WTC11 (cell line): Measurements from ENCODE around the gene TCF3.

Source experiments
- ATF3 ChIP-seq: sonication (generic); formaldehyde crosslinking; conservative IDR thresholded peaks from 2 replicates; pipeline ENCODE4 v1.8.1; 2022; ENCODE audit warnings: mild to moderate bottlenecking, missing genetic modification reagents
- FOXP1 ChIP-seq: sonication (generic); formaldehyde crosslinking; IDR thresholded peaks from 2 replicates; pipeline ENCODE4 v1.8.0; 2022; ENCODE audit warnings: missing genetic modification reagents, mild to moderate bottlenecking, moderate library complexity, borderline replicate concordance
- NFE2L1 ChIP-seq: sonication (generic); formaldehyde crosslinking; IDR thresholded peaks from 2 replicates; pipeline ENCODE4 v1.8.1; 2023; ENCODE audit warnings: missing genetic modification reagents
- NR3C1 ChIP-seq: sonication (generic); formaldehyde crosslinking; conservative IDR thresholded peaks from 2 replicates; pipeline ENCODE4 v1.8.1; 2023; ENCODE audit warnings: low read depth, mild to moderate bottlenecking, missing genetic modification reagents
- USF2 ChIP-seq: sonication (generic); formaldehyde crosslinking; IDR thresholded peaks from 2 replicates; pipeline ENCODE4 v1.8.1; 2023; ENCODE audit warnings: mild to moderate bottlenecking, missing genetic modification reagents, moderate library complexity
- ZBTB21 ChIP-seq: sonication (generic); formaldehyde crosslinking; IDR thresholded peaks from 2 replicates; pipeline ENCODE4 v1.8.1; 2023; ENCODE audit warnings: mild to moderate bottlenecking, missing genetic modification reagents, borderline replicate concordance
- ZNF138 ChIP-seq: sonication (generic); formaldehyde crosslinking; conservative IDR thresholded peaks from 2 replicates; pipeline ENCODE4 v1.8.1; 2022; ENCODE audit warnings: mild to moderate bottlenecking, moderate library complexity, missing genetic modification reagents
- ZNF416 ChIP-seq: fragments of 250-450 bp; sonication (Bioruptor Pico); IDR thresholded peaks from 2 replicates; pipeline ENCODE4 v1.9.0; 2021; ENCODE audit warnings: mild to moderate bottlenecking, inconsistent platforms
- TF ChIP-seq, protein P1 (sequence below): fragments of 200-600 bp; IDR thresholded peaks from 2 replicates; pipeline ENCODE4 v1.8.0; 2022; ENCODE audit warnings: antibody characterized with exemption
- TF ChIP-seq, protein P2 (sequence below): sonication (generic); formaldehyde crosslinking; IDR thresholded peaks from 2 replicates; pipeline ENCODE4 v1.8.1; 2022; ENCODE audit warnings: low read depth, missing genetic modification reagents, borderline replicate concordance
- TF ChIP-seq, protein P3 (sequence below): sonication (generic); formaldehyde crosslinking; IDR thresholded peaks from 2 replicates; pipeline ENCODE4 v1.8.0; 2022; ENCODE audit warnings: mild to moderate bottlenecking, missing genetic modification reagents
- TF ChIP-seq, protein P4 (sequence below): sonication (generic); formaldehyde crosslinking; IDR thresholded peaks from 2 replicates; pipeline ENCODE4 v1.8.1; 2022; ENCODE audit warnings: mild to moderate bottlenecking, moderate library complexity, missing genetic modification reagents

DNA sequence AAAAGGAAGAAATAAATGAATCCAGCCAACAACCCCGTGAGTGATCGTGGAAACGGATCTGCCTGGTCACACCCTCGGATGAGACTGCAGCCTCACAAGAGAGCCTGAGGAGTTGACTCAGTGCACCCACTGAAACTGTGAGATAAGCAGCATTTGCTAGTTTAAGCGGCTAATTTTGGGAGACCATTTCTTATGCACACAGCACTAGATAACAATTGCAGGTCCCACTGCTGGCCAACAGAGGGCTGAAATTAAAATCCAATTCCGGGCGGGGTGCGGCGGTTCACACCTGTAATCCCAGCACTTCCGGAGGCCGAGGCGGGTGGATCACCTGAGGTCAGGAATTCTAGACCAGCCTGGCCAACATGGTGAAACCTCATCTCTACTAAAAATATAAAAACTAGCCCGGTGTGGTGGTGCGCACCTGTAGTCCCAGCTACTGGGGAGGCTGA, 50.8 kb downstream of the TCF3 start:
- TF ChIP-seq, protein P1, sequence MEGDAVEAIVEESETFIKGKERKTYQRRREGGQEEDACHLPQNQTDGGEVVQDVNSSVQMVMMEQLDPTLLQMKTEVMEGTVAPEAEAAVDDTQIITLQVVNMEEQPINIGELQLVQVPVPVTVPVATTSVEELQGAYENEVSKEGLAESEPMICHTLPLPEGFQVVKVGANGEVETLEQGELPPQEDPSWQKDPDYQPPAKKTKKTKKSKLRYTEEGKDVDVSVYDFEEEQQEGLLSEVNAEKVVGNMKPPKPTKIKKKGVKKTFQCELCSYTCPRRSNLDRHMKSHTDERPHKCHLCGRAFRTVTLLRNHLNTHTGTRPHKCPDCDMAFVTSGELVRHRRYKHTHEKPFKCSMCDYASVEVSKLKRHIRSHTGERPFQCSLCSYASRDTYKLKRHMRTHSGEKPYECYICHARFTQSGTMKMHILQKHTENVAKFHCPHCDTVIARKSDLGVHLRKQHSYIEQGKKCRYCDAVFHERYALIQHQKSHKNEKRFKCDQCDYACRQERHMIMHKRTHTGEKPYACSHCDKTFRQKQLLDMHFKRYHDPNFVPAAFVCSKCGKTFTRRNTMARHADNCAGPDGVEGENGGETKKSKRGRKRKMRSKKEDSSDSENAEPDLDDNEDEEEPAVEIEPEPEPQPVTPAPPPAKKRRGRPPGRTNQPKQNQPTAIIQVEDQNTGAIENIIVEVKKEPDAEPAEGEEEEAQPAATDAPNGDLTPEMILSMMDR, result no peak; the same call in 1 of the 2 replicates
- TF ChIP-seq NR3C1 (CRISPR knock-in tag) (no peak), ZNF138 (no peak), ATF3 (no peak), NFE2L1 (no peak), ZNF416 (CRISPR knock-in tag) (no peak), FOXP1 (CRISPR knock-in tag) (no peak), ZBTB21 (CRISPR knock-in tag) (no peak), USF2 (CRISPR knock-in tag) (no peak)
- TF ChIP-seq, protein P2, sequence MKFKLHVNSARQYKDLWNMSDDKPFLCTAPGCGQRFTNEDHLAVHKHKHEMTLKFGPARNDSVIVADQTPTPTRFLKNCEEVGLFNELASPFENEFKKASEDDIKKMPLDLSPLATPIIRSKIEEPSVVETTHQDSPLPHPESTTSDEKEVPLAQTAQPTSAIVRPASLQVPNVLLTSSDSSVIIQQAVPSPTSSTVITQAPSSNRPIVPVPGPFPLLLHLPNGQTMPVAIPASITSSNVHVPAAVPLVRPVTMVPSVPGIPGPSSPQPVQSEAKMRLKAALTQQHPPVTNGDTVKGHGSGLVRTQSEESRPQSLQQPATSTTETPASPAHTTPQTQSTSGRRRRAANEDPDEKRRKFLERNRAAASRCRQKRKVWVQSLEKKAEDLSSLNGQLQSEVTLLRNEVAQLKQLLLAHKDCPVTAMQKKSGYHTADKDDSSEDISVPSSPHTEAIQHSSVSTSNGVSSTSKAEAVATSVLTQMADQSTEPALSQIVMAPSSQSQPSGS (CRISPR knock-in tag), result no peak
- TF ChIP-seq, protein P3, sequence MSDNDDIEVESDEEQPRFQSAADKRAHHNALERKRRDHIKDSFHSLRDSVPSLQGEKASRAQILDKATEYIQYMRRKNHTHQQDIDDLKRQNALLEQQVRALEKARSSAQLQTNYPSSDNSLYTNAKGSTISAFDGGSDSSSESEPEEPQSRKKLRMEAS, result no peak
- TF ChIP-seq, protein P4, sequence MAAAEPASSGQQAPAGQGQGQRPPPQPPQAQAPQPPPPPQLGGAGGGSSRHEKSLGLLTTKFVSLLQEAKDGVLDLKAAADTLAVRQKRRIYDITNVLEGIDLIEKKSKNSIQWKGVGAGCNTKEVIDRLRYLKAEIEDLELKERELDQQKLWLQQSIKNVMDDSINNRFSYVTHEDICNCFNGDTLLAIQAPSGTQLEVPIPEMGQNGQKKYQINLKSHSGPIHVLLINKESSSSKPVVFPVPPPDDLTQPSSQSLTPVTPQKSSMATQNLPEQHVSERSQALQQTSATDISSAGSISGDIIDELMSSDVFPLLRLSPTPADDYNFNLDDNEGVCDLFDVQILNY (CRISPR knock-in tag), result no peak
